Smooth muscle cell (in vitro differentiated cells): ENCODE measurements around the gene ADGRB2. TPM values are rescaled to one million over a fixed set of nuclear protein-coding genes. Genes with fewer than 3 reads are reported as not detected.
A peak's percentile ranks its signal among the peaks of the same experiment; 100 is the strongest.

Experiments
- DNase-seq: peaks from one replicate; lab custom pipeline; 2025; ENCODE audit not compliant: unreplicated experiment; lab: John Stamatoyannopoulos, UW
- H2AFZ ChIP-seq: fragments of 200-600 bp; sonication (generic); 2 replicates; pipeline ENCODE4 v1.6.0; 2016; ENCODE audit warnings: antibody characterized with exemption, low read depth, mild to moderate bottlenecking
- H3F3A ChIP-seq: fragments of 200-600 bp; sonication (generic); 2 replicates; pipeline ENCODE4 v1.6.0; 2017; ENCODE audit warnings: antibody characterized with exemption, low read depth
- H3K27ac ChIP-seq: fragments of 200-600 bp; sonication (generic); 2 replicates; pipeline ENCODE4 v1.5.1; 2016; ENCODE audit warnings: low read depth, mild to moderate bottlenecking
- H3K27me3 ChIP-seq: fragments of 200-600 bp; sonication (generic); 2 replicates; pipeline ENCODE4 v1.6.1; 2016; ENCODE audit warnings: low read depth, mild to moderate bottlenecking
- H3K36me3 ChIP-seq: fragments of 200-600 bp; sonication (generic); 2 replicates; pipeline ENCODE4 v1.5.1; 2016; ENCODE audit warnings: low read depth
- H3K4me1 ChIP-seq: fragments of 200-600 bp; sonication (generic); 2 replicates; pipeline ENCODE4 v1.5.1; 2016; ENCODE audit warnings: low read depth
- H3K4me2 ChIP-seq: fragments of 200-600 bp; sonication (generic); 2 replicates; pipeline ENCODE4 v1.6.0; 2016; ENCODE audit warnings: mild to moderate bottlenecking
- H3K4me3 ChIP-seq: fragments of 200-600 bp; sonication (generic); 2 replicates; pipeline ENCODE4 v1.5.1; 2016; ENCODE audit warnings: mild to moderate bottlenecking
- H3K79me2 ChIP-seq: fragments of 200-600 bp; sonication (generic); 2 replicates; pipeline ENCODE4 v1.6.0; 2016; ENCODE audit warnings: low read depth, mild to moderate bottlenecking
- H3K9ac ChIP-seq: fragments of 200-600 bp; sonication (generic); 2 replicates; pipeline ENCODE4 v1.6.0; 2016; ENCODE audit warnings: low read depth
- H3K9me3 ChIP-seq: fragments of 200-600 bp; sonication (generic); replicated peaks from 2 replicates; pipeline ENCODE4 v1.5.1; 2016; ENCODE audit warnings: low read depth
- H4K20me1 ChIP-seq: fragments of 200-600 bp; sonication (generic); 2 replicates; pipeline ENCODE4 v1.6.0; 2016; ENCODE audit warnings: low read depth
- CTCF ChIP-seq: fragments of 200-600 bp; sonication (generic); IDR thresholded peaks from 2 replicates; pipeline ENCODE4 v1.5.1; 2017; ENCODE audit warnings: borderline replicate concordance, mild to moderate bottlenecking, antibody characterized with exemption; ENCODE audit not compliant: insufficient read depth, poor library complexity, severe bottlenecking
- WGBS: methylation state at CpG from one replicate; pipeline ENCODE4 v1.1.7; 2016; ENCODE audit warnings: low lambda C conversion rate; 5-methylcytosine and 5-hydroxymethylcytosine counted together
- polyA plus RNA-seq: library from polyadenylated mRNA; unstranded; fragments of >200 nt; fragmentation: Nextera tagmentation; extraction: Ambion mirVana; gene quantifications from 2 replicates; pipeline ENCODE4 v1.2.1, GENCODE V29; 2016
- total RNA-seq: library from RNA; depleted of rRNA; stranded (reverse); fragments of >200 nt; gene quantifications from 2 replicates; pipeline ENCODE4 v1.2.3, GENCODE V29; 2014

ADGRB2 gene
- total and polyA plus RNA-seq, 2 experiments from 2014 or later, result 8.8 to 9.4 TPM

- Histone ChIP-seq H3K9ac (no peak overlapping the region), H3K9me3 (no peaks in the 10 kb centered on the region), H2AFZ (no peak overlapping the region), H3K27me3 (no peaks in the 10 kb centered on the region), H3K27ac (peak overlapping the region; percentile 89), H3K79me2 (no peaks in the 10 kb centered on the region), H4K20me1 (no peaks in the 10 kb centered on the region), H3K36me3 (peaks cover 4% of the 10 kb centered on the region), H3F3A (no peaks in the 10 kb centered on the region), H3K4me2 (no peak overlapping the region), H3K4me3 (no peak overlapping the region), H3K4me1 (peaks cover 13% of the 10 kb centered on the region)
- DNase-seq, result no peak
- TF ChIP-seq CTCF, result no peak
- WGBS, result 90% methylated on average over 3 of the region's 4 CpGs
Measured at GRCh38 chr1:31691446-31691845, 72.7 kb downstream of the ADGRB2 start.

GRCh38 chr1:31690921-31691320 is 73.2 kb downstream of the ADGRB2 start:
- no peaks in the 10 kb centered on the region for H4K20me1 ChIP-seq
- no peaks in the 10 kb centered on the region for H3K9me3 ChIP-seq
- TF ChIP-seq CTCF, result no peak
- H3K9ac ChIP-seq, result no peak overlapping the region
- no peaks in the 10 kb centered on the region for H3F3A ChIP-seq
- no peak for DNase-seq
- H3K4me3 ChIP-seq, result no peak overlapping the region
- peaks cover 13% of the 10 kb centered on the region for H3K4me1 ChIP-seq
- no peak overlapping the region for H3K4me2 ChIP-seq
- peak overlapping the region; percentile 89 for H3K27ac ChIP-seq
- H3K27me3 ChIP-seq, result no peaks in the 10 kb centered on the region
- no peaks in the 10 kb centered on the region for H3K79me2 ChIP-seq
- H2AFZ ChIP-seq, result no peak overlapping the region
- WGBS, result 90% methylated on average over 10 of the region's 10 CpGs
- H3K36me3 ChIP-seq, result peaks cover 4% of the 10 kb centered on the region

GRCh38 chr1:31689854-31690253 is 74.3 kb downstream of the ADGRB2 start:
- H2AFZ ChIP-seq, result no peak overlapping the region
- no peak for DNase-seq
- peak overlapping the region; percentile 89 for H3K27ac ChIP-seq

More at GRCh38 chr1:31689854-31690253, 74.3 kb downstream of the ADGRB2 start:
- peaks cover 13% of the 10 kb centered on the region for H3K4me1 ChIP-seq
- no peak overlapping the region for H3K4me3 ChIP-seq
- WGBS, result 28% methylated on average over 6 of the region's 6 CpGs
- H3K9me3 ChIP-seq, result no peaks in the 10 kb centered on the region
- no peaks in the 10 kb centered on the region for H3K27me3 ChIP-seq
- peak overlapping the region; percentile 79 for H3K4me2 ChIP-seq
- no peaks in the 10 kb centered on the region for H3K79me2 ChIP-seq
- H3F3A ChIP-seq, result no peaks in the 10 kb centered on the region
- H3K9ac ChIP-seq, result peak overlapping the region; percentile 87
- no peak for TF ChIP-seq CTCF
- peaks cover 4% of the 10 kb centered on the region for H3K36me3 ChIP-seq
- H4K20me1 ChIP-seq, result no peaks in the 10 kb centered on the region
